ENCODE results near the gene SLC8A1. TPM values are rescaled to one million over a fixed set of nuclear protein-coding genes. Genes with fewer than 3 reads are reported as not detected.

Gene SLC8A1
- total RNA-seq, 2 experiments from 2014 or later, result 0.47 to 0.59 TPM

DNA sequence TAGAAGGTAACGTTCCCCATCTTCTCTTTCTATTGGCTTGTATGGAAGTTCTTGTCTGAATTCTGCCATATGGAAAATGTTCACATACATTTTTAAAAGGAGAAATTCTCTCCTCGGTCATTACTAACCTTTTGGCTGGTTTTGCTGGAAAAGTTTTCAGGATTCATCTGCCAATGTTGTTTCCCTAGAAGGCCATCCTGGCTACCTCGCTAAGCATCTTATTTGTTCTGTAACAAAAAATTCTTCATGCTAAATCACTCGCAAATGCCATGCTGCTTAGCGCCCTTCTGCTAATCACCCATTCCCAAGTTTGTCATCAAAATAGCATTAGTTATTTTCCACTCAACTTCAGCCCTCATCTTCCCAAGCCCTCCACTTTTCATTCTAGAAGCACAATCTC is 262.0 kb downstream of the SLC8A1 start:
- Histone ChIP-seq H3K27me3 (ENCODE audit: control insufficient read depth in 1 of 2, insufficient read depth in 2 of 2, low read length in 2 of 2) (no peaks in the 10 kb centered on the region), H3K27ac (ENCODE audit: low read depth in 1 of 2, low read length in 2 of 2) (no peak overlapping the region), H3K9me3 (ENCODE audit: control insufficient read depth in 1 of 2, insufficient read depth in 1 of 2, low read length in 2 of 2) (no peaks in the 10 kb centered on the region), H3K4me1 (ENCODE audit: insufficient read depth, low read length) (no peaks in the 10 kb centered on the region), H3K36me3 (ENCODE audit: insufficient read depth, low read length) (no peaks in the 10 kb centered on the region), H3K4me3 (ENCODE audit: low read length) (no peak overlapping the region)
- intact Hi-C loops (cut with DNase I, micrococcal nuclease), result no loop called here
- no peak overlapping the region for H3K4me3 Mint-ChIP-seq
- ChIA-PET POLR2A (no interaction called here), CTCF (no interaction called here)
- ATAC-seq (ENCODE audit: poor library complexity) (no peak), DNase-seq (no peak)
- no peak overlapping the region for H3K27ac Mint-ChIP-seq
- H3K27me3 Mint-ChIP-seq, result no peaks in the 10 kb centered on the region
- no peaks in the 10 kb centered on the region for H3K4me1 Mint-ChIP-seq (ENCODE audit: low read depth)
- H3K9me3 Mint-ChIP-seq, result no peaks in the 10 kb centered on the region
- TF ChIP-seq, protein P1, sequence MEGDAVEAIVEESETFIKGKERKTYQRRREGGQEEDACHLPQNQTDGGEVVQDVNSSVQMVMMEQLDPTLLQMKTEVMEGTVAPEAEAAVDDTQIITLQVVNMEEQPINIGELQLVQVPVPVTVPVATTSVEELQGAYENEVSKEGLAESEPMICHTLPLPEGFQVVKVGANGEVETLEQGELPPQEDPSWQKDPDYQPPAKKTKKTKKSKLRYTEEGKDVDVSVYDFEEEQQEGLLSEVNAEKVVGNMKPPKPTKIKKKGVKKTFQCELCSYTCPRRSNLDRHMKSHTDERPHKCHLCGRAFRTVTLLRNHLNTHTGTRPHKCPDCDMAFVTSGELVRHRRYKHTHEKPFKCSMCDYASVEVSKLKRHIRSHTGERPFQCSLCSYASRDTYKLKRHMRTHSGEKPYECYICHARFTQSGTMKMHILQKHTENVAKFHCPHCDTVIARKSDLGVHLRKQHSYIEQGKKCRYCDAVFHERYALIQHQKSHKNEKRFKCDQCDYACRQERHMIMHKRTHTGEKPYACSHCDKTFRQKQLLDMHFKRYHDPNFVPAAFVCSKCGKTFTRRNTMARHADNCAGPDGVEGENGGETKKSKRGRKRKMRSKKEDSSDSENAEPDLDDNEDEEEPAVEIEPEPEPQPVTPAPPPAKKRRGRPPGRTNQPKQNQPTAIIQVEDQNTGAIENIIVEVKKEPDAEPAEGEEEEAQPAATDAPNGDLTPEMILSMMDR (IDR thresholded peaks at IDR 0.05), result no peak
- H3K36me3 Mint-ChIP-seq (ENCODE audit: low read depth), result no peaks in the 10 kb centered on the region

DNA sequence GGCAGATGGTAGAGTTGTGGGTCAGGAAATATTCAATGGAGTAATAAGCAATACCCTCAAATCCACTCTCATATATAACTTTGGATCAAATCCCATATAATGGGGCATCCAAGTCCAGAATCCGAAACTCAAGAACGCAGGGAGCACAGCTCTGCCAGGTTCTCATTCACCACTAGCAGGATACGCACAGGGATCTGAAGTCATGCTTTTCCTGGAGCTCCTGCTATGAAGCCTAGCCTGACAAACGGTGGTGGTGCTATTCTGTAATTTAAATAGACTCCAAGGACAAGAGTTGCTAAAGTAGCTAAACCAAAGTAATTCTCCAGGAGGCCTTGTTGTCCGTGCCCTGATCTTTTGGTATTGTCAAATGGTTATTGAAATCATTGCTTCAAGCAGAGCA is 264.8 kb downstream of the SLC8A1 start:
- POLR2A ChIA-PET, result no interaction called here
- CTCF ChIA-PET, result no interaction called here
- TF ChIP-seq, protein P1 (IDR thresholded peaks at IDR 0.05), result no peak
- H3K27me3 Mint-ChIP-seq, result no peaks in the 10 kb centered on the region
- H3K4me1 ChIP-seq (ENCODE audit: insufficient read depth, low read length), result no peaks in the 10 kb centered on the region
- DNase-seq (no peak), ATAC-seq (ENCODE audit: poor library complexity) (no peak)
- no peaks in the 10 kb centered on the region for H3K9me3 Mint-ChIP-seq
- no peak overlapping the region for H3K4me3 ChIP-seq (ENCODE audit: low read length)
- no peaks in the 10 kb centered on the region for H3K27me3 ChIP-seq (ENCODE audit: control insufficient read depth in 1 of 2, insufficient read depth in 2 of 2, low read length in 2 of 2)
- no peaks in the 10 kb centered on the region for H3K36me3 Mint-ChIP-seq (ENCODE audit: low read depth)
- no peaks in the 10 kb centered on the region for H3K4me1 Mint-ChIP-seq (ENCODE audit: low read depth)
- H3K9me3 ChIP-seq (ENCODE audit: control insufficient read depth in 1 of 2, insufficient read depth in 1 of 2, low read length in 2 of 2), result no peaks in the 10 kb centered on the region
- intact Hi-C loops (cut with DNase I, micrococcal nuclease), result no loop called here
- no peak overlapping the region for H3K27ac ChIP-seq (ENCODE audit: low read depth in 1 of 2, low read length in 2 of 2)
- no peaks in the 10 kb centered on the region for H3K36me3 ChIP-seq (ENCODE audit: insufficient read depth, low read length)
- no peak overlapping the region for H3K27ac Mint-ChIP-seq
- no peak overlapping the region for H3K4me3 Mint-ChIP-seq

DNA sequence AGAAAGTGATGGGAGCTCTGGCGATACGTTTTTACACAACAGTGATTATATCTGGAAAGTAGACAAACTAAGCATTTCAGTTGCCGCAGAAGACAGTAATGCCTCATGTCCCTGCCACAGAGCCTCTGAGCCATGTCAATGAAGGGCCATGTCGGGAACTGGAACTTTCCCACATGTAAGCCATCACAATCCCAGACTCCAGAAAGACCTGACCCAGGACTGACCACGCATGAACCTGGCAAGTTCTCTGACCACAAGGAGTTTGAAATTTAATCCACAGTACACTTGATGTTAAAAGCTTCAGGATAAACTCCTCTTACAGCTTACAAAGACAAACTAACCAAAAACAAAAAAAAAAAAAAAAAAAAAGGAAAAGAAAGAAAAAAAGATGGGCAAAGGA is 267.3 kb downstream of the SLC8A1 start:
- Histone ChIP-seq H3K4me1 (ENCODE audit: insufficient read depth, low read length) (no peaks in the 10 kb centered on the region), H3K27ac (ENCODE audit: low read depth in 1 of 2, low read length in 2 of 2) (no peak overlapping the region), H3K36me3 (ENCODE audit: insufficient read depth, low read length) (no peaks in the 10 kb centered on the region), H3K9me3 (ENCODE audit: control insufficient read depth in 1 of 2, insufficient read depth in 1 of 2, low read length in 2 of 2) (no peaks in the 10 kb centered on the region), H3K27me3 (ENCODE audit: control insufficient read depth in 1 of 2, insufficient read depth in 2 of 2, low read length in 2 of 2) (no peaks in the 10 kb centered on the region), H3K4me3 (ENCODE audit: low read length) (no peak overlapping the region)
- intact Hi-C loops (cut with DNase I, micrococcal nuclease), result no loop called here
- H3K27me3 Mint-ChIP-seq, result no peaks in the 10 kb centered on the region
- no peak overlapping the region for H3K4me3 Mint-ChIP-seq
- CTCF ChIA-PET, result no interaction called here
- no peak overlapping the region for H3K27ac Mint-ChIP-seq
- no peak for DNase-seq
- POLR2A ChIA-PET, result no interaction called here
- no peaks in the 10 kb centered on the region for H3K9me3 Mint-ChIP-seq
- TF ChIP-seq, protein P1 (IDR thresholded peaks at IDR 0.05), result no peak
- H3K4me1 Mint-ChIP-seq (ENCODE audit: low read depth), result no peaks in the 10 kb centered on the region
- ATAC-seq (ENCODE audit: poor library complexity), result no peak
- H3K36me3 Mint-ChIP-seq (ENCODE audit: low read depth), result no peaks in the 10 kb centered on the region
